ENCODE measurements around the gene ATP2B1.
A peak's percentile ranks its signal among the peaks of the same experiment; 100 is the strongest.

Gene ATP2B1

GRCh38 chr12:89690925-89691324 is 17.7 kb downstream of the ATP2B1 start:
- FAIRE-seq = no peak

DNA sequence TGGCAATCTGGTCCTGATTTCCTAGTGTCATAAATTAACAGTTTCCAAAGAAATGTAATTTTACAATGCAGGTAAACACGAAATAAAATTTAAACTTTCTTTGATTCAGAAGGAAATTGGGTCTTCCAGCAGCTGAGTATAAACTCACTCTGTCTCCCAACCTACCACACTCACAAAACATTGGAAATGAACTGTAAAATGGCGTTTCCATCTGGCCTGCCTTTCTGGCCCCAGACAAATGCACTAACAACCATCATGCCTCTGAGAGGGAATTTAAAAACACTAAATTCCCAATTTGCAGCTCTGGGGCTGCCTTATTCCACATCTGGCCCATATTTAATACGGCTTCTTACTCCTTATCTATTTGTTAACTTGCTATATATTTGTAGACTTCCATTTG is 19.3 kb downstream of the ATP2B1 start:
- no peak for FAIRE-seq

DNA sequence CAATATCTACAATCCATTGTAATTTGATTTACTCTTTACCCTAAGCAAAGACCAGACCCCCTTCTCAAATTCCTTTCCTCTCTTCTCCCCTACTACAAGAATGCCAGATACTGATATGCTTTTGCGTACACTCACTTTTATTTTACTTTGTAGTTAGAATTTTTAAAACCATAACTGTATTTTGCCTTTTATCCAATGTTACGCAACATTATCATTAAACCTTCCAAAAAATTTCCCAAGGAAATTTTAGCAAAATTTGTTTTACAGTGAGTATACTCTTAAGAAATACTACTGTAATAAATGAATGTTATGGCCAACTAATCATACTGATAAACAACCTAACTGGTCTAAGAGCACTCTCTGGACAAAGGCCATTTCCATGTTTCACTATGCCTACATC is 22.3 kb downstream of the ATP2B1 start:
- no peak for FAIRE-seq

DNA sequence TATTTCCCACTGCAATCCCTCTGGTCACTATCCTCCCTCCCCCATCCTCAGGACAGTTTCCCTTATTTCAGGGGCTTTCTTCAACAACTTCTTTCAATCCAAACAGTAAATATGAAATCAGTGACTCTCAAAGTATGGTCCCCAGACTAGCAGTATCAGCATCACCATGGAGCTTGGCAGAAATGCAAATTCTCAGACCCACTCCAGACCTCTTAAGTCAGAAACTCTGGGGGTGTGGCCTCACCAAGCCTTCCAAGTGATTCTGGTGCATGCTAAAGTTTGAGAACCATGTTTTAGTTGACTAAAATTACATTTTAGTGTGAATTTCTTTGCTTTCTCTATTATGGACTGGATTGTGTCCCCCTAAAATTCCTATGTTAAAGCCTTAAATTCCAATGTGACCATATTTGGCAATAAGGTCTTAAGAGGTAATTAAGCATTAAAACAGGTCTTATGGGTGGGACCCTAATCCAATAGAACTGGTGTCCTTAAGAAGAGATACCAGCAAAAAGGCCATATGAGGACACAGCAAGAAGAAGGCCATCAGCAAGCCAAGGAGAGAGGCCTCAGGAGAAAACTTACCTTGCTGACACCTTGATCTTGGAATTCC is 23.2 kb downstream of the ATP2B1 start:
- FAIRE-seq = no peak

GRCh38 chr12:89684136-89684535 is 24.5 kb downstream of the ATP2B1 start:
- no peak for FAIRE-seq

DNA sequence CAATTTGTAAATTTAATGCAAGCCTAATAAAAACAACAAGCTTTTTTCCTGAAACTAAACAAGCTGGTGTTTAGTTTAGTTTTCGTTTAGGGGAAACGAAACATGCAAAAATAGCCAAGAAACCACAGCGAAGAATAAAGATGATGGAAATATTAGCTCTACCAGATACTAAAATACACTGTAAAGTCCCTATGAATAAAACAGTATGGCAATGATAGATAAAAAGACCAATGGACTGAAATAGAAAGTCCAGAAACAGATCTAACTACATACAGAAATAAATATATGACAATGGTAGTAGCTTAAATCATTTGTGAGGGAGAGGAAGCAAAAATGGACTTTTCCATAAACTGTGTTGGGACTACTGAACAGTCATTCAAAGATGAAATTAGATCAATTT is 26.4 kb downstream of the ATP2B1 start:
- FAIRE-seq = no peak

GRCh38 chr12:89680409-89680808 is 28.2 kb downstream of the ATP2B1 start:
- no peak for FAIRE-seq

- no peak for FAIRE-seq
Observed at GRCh38 chr12:89679631-89680030, 29.0 kb downstream of the ATP2B1 start.

GRCh38 chr12:89678225-89678624 is 30.4 kb downstream of the ATP2B1 start:
- no peak for FAIRE-seq

GRCh38 chr12:89676930-89677329 is 31.7 kb downstream of the ATP2B1 start:
- FAIRE-seq = no peak

- FAIRE-seq = no peak
Observed at GRCh38 chr12:89674326-89674942, 34.2 kb downstream of the ATP2B1 start.

GRCh38 chr12:89673603-89674002 is 35.0 kb downstream of the ATP2B1 start:
- no peak for FAIRE-seq

DNA sequence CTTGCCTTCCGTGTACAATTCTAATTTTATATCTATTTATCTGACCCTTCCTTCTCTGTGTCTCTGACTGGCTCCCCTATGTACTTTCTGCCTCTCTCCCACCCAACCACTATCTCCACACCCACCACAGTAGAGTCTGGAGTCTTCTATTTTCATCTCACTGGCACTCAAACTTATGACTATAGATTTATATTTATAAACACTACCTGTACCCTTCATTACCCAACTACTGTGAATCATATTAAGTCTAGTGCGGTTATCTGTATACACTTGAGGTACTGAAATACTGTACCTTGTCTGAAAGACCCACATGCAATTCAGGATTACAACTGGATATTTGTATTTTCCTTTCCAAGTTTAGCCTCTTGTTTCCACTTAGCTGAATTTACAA is 36.1 kb downstream of the ATP2B1 start:
- FAIRE-seq = no peak

GRCh38 chr12:89671469-89671868 is 37.2 kb downstream of the ATP2B1 start:
- FAIRE-seq = no peak

GRCh38 chr12:89669197-89669596 is 39.4 kb downstream of the ATP2B1 start:
- no peak for FAIRE-seq

GRCh38 chr12:89665556-89665955 is 43.1 kb downstream of the ATP2B1 start:
- no peak for FAIRE-seq

DNA sequence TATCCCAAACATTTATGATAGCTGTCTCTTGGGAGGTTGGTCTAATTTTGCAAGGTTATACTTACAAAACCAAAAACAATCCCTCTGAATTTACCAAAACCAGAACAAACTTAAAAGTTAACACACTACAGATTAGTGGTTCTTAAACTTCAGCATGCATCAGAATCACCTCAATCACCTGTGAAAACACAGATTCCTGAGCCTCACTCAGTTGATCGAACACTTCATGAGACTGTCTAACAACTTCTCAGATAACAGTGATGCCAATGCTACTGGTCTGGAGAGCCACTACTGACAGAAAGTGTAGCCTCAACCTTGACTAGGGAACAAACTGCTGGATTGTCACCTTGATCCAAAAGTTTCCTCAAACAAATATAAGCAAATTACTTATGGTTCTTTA is 44.2 kb downstream of the ATP2B1 start:
- no peak for FAIRE-seq

DNA sequence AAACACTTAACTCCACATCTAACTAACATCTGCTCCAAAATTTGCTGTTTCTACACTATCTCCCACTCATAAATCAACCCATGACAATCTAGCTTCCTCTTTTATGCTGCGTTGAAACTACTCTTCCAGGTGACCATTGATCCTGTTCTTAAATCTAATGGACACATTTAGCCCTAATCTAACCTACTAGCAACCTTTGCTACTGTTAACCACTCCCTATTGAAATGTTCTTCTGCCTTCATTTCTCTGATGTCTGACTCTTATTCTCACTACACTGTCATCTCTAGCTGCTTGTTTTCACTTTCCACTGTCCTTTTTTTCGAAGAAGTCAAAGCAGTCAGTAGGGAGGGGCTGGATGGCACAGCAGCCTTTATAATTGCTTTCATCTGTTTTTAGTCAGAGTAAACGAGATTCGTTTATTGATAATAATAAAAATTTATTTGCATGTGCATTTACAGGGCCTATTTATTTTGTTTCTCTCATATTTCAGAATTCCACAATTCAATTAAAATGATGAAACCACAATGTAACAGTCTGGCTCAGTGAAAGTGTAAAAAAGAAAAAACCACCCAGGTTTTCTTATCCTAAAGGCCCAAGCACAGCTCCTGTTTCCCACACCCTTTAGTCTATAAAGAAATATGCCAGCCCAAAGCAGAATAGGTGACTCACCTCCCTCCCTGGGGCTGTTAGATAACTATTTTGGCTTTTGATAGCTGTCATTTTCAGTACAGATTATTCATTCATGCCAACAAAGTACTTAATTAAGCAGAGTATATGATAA is 44.9 kb downstream of the ATP2B1 start:
- FAIRE-seq = no peak

GRCh38 chr12:89662623-89663022 is 46.0 kb downstream of the ATP2B1 start:
- FAIRE-seq = no peak

DNA sequence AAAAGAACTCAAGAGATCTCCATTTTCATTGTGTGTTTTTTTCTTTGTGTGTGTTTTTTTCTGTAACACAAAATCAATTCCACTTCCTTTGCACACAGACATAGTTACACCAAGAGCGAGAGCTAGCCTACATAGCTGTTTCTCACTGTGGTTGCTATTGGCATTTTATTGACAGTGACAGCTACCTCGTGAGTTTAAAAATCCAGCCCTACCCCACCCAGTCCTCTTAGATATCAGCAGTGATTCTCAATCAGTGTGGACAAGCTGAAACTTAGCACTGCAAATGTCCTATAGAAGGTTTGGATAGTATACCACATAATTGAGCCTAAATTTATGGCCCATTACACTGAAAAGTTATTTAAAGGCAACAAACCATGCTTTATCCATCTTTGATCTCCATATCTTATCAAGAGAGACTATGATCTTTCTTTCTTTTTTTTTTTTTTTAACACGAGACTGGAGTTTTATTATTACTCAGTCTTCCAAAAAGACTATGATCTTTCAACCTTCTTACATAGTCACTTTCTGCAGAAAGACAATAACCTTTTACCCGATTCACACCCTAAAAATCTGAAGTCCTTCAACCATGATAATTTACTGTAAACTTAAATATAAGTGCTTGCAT is 46.8 kb downstream of the ATP2B1 start:
- FAIRE-seq = no peak

DNA sequence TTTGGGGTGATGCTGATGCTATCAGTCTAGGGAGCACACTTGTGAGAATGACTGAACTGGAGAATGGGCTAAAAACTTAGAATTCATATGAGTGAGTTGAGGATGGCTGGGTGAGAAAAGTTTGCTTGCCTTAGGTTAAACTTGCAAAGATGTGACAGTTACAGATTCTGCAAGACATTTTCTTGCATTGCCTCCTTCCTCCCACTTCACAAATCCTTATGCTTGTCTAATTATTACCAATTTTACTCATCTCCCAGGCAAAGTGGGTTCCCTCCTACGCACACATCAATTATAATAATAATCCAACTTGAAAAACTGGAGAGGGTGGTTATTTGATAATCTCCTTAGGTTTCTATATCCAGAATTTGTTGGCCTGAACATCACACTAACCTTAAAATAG is 50.9 kb downstream of the ATP2B1 start:
- FAIRE-seq = no peak

DNA sequence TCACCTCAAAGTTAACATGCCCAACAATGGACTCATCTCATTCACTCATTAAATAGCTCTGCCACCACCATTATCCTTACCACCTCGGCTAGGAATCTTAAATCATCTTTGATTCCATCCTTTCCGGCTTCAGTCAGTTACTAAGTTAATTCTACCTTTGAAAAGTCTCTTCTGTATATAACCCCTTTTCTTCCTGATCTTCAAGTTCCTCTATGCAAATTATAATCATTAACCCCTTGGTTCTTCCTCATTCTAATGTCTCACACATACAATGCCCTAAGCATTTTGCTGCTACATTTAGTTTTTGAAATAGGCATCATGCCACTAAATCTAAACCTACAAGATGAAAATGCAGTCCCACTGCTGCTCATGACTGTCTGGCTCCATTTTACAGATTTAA is 51.6 kb downstream of the ATP2B1 start:
- no peak for FAIRE-seq

DNA sequence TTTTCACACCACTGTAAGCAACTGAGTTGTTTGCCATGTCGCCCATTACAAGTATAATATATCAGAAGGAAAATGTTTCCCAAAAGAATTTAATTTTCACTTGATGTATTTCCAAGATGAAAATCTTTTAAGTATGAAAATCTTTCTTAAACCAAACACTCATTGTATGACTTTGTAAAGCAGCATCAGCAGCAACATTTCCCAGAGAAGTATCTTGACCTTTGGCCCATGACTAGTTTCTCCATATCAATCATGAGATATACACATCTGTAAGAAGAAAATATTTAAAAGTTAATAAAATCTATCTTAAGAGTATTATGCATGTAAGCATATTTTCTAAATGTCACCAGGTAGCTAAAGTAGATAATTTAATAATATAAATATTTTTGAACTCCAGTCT is 52.8 kb downstream of the ATP2B1 start:
- FAIRE-seq = peak; percentile 74

GRCh38 chr12:89651192-89651591 is 57.4 kb downstream of the ATP2B1 start:
- FAIRE-seq = no peak
